ENCODE results near the gene MYL6.

The MYL6 gene

GRCh38 chr12:56146492-56147460 lies 11.4 kb upstream of the MYL6 start:
- TF ChIP-seq GATA2 (IDR thresholded peaks at IDR 0.05; ENCODE audit: low read depth, low read length) (no peak), GATA3 (IDR thresholded peaks at IDR 0.05; ENCODE audit: low read depth, low read length) (no peak)

- TF ChIP-seq GATA3 (IDR thresholded peaks at IDR 0.05; ENCODE audit: low read depth, low read length) (no peak), GATA2 (IDR thresholded peaks at IDR 0.05; ENCODE audit: low read depth, low read length) (no peak)
These were observed 7.6 kb upstream of the MYL6 start for GRCh38 chr12:56150563-56150962.

GRCh38 chr12:56151672-56152131 lies 6.5 kb upstream of the MYL6 start:
- no peak for TF ChIP-seq GATA3 (IDR thresholded peaks at IDR 0.05; ENCODE audit: low read depth, low read length)
- TF ChIP-seq GATA2 (IDR thresholded peaks at IDR 0.05; ENCODE audit: low read depth, low read length): no peak

DNA sequence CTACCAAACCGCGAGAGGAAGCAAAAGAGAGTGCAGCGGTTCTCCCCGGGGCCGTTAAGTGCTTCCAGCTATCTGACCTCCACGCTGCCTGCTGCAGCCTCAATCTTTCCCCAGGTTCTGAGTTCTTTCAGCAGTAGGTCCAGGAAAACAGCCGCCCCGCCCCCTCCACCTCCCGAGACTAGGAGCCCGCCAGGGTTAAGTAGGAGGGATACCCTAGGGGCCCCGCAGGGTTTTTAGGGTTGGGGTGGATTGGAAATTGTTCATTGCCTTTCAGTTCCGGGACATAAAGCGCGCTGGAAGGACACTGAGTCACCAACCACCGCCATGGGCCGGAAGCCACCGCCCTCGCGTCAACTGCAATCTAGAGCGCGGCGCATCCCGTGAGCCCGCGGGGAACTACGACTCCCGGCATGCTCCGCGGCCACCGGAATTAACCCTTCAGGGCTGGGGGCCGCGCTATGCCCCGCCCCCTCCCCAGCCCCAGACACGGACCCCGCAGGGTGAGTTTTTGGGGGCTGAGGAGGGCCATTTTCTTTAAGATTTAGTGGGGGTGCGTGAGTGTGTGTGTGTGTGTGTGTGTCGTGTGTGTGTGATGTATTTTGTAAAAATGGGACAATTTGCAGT lies 5.9 kb upstream of the MYL6 start, which contains the start of gene MYL6B:
TSS of gene MYL6B (plus strand) at position 456 of the 624 bp plus-strand sequence. CDS start 1,332 bp downstream, outside the sequence.
- TF ChIP-seq GATA2 (IDR thresholded peaks at IDR 0.05; ENCODE audit: low read depth, low read length) (no peak), GATA3 (IDR thresholded peaks at IDR 0.05; ENCODE audit: low read depth, low read length) (no peak)

DNA sequence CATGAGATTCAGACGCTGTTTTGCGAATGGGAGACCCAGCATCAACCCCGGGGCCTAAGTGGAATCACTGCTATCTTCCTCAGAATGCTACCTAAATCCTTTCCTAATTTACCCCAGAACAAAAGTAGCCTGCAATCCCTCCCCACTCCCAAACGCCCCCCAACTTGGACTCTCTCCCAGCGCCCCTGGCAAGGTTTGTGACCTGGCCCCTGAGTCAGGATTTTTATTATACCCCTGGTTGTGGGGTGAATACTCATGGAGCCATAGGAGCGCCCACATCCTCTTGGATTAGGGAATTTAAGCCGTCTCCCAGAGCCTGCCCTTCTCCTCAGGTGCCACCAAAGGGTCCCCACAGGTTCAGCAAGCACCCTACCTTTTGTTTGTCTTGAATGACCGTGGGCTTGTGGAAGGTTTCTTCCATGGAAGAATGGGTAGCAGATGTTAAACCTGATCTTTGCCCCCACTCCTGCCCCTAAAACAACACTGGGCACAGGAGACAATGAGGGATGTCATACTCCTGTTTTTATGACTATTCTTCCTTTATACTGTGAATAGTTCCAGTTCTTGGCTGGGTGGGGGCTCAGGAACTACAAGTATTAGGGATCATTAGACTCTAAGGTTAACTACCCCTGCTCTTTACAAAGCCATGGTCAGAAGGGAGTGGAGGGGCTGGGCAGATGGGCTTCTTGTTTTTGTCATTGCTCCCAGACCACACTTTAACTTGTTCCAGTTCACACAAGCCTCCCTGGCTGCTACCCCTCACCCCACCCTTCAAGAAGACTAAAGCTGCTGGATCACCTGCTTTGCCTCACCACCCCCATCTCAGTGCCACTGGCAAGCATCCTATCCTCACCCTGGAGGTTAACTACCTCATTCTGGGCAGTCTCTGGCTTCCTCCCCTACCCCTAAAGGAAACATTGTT lies 5.1 kb upstream of the MYL6 start:
- TF ChIP-seq GATA3 (IDR thresholded peaks at IDR 0.05; ENCODE audit: low read depth, low read length) (no peak), GATA2 (IDR thresholded peaks at IDR 0.05; ENCODE audit: low read depth, low read length) (no peak)

DNA sequence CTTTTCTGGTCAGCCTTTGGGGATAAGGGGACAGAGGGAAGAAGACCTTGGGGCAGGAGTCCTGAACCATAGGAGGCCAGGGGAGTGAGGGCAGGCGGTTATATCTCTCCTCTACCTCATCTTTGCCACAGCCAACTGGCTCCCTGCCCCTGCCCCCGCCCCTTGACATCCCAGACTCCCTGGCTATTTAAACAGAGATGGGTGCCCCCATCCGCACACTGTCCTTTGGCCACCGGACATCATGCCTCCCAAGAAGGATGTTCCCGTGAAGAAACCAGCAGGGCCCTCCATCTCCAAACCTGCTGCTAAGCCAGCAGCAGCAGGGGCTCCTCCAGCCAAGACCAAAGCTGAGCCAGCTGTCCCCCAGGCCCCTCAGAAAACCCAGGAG lies 4.5 kb upstream of the MYL6 start:
- TF ChIP-seq GATA2 (IDR thresholded peaks at IDR 0.05; ENCODE audit: low read depth, low read length) (no peak), GATA3 (IDR thresholded peaks at IDR 0.05; ENCODE audit: low read depth, low read length) (no peak)

DNA sequence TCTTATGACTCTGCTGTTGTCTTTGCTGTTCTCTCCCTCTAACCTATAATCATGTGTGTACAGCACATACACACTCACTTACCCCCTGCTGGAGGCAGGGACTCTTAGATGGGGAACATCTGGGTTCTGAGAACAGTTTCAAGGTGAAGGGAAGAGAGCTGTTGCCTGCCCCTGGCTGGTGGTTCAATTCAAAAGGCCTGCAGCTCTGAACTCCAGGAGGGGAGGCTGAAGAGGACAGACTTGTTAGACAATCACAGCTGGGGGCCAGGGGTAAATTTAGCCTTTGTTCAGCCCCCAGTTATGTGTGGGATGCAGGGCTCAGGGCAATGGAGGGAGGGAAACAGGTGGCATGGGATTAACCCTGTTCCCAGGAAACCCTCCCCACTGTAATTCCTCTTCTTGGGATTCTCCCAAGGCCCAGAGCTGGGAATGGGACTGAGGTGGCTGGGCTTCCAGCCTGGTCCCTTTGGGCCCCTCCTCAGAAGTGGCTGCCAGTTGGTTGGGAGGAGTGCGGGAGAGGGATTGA lies 3.9 kb upstream of the MYL6 start:
- TF ChIP-seq GATA3 (IDR thresholded peaks at IDR 0.05; ENCODE audit: low read depth, low read length): no peak
- TF ChIP-seq GATA2 (IDR thresholded peaks at IDR 0.05; ENCODE audit: low read depth, low read length): no peak

GRCh38 chr12:56154818-56155217 lies 3.3 kb upstream of the MYL6 start:
- no peak for TF ChIP-seq GATA3 (IDR thresholded peaks at IDR 0.05; ENCODE audit: low read depth, low read length)
- TF ChIP-seq GATA2 (IDR thresholded peaks at IDR 0.05; ENCODE audit: low read depth, low read length): no peak

DNA sequence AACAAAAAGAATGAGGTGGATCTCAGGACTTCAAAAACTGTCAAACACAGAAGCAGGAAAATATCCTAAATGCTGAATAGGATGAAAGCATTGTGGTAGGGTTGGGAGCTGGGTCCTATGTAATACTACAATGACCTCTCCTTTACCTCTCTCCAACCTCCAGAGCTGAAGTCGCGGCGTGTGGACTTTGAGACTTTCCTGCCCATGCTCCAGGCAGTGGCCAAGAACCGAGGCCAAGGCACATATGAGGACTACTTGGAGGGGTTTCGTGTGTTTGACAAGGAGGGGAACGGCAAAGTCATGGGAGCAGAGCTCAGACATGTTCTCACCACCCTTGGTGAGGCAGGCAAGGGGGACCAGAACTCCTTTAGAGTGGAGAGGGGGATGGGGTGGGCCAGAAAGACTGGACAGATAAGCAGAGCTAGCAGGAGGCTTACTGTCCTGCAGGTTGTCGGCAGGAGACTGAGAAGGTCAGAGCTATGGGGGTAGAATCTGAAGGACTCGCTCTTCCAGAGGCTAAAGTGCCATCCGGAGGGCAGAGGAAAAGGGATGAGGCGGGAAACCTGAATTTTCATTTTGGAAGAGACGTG lies 2.8 kb upstream of the MYL6 start:
- TF ChIP-seq GATA2 (IDR thresholded peaks at IDR 0.05; ENCODE audit: low read depth, low read length): no peak
- TF ChIP-seq GATA3 (IDR thresholded peaks at IDR 0.05; ENCODE audit: low read depth, low read length): no peak

GRCh38 chr12:56157201-56158028 lies 744 bp upstream of the MYL6 start:
- no peak for TF ChIP-seq GATA2 (IDR thresholded peaks at IDR 0.05; ENCODE audit: low read depth, low read length)
- TF ChIP-seq GATA3 (IDR thresholded peaks at IDR 0.05; ENCODE audit: low read depth, low read length): no peak

DNA sequence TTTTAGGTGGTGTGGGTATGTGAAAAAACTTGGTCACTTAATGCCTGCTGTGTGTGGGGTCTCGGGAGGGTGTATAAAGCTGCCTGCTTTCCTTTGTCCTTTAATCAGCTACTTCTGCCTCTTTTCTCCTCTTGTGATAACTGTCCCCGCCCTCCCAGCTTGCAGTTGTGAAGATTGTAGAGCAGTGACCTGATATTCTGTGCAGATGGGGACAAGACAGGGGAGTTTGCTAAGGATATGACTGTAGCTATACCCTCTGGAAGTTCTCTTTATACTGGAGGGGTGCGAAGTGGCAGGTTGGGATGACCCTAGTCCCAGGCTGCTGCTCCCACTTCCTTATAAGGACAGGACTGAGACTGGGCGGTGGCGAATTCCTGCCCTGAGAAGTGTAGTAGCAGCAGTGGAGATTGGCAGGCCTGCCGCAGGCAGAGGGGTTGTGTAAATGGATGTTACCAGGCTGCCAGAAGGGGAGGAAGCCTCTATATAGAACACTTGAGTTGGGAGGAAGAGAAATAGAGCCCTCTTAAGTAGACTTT lies 835 bp downstream of the MYL6 start:
- TF ChIP-seq GATA2 (IDR thresholded peaks at IDR 0.05; ENCODE audit: low read depth, low read length): no peak
- no peak for TF ChIP-seq GATA3 (IDR thresholded peaks at IDR 0.05; ENCODE audit: low read depth, low read length)
